Lung (tissue), 12 donors: ENCODE results near the gene ANKS1B. TPM values are rescaled to one million over a fixed set of nuclear protein-coding genes. Genes with fewer than 3 reads are reported as not detected.

Experiments used
- ATAC-seq: fragments of 200-7000 bp; cut with Tn5 transposase; one replicate; pipeline ENCODE4 v1.9.1; 2020; ENCODE audit warnings: moderate number of reproducible peaks; ENCODE audit not compliant: insufficient read depth, low FRiP score
- DNase-seq, 3 donors: peaks; one replicate each; pipeline ENCODE4 v3.0.0-alpha.2; 2013 to 2017
- H3K27ac ChIP-seq, 2 donors: one replicate each; pipeline ENCODE4 v1.5.1; 2013; ENCODE audit warnings: mild to moderate bottlenecking in 2 of 2, moderate library complexity in 2 of 2, control low read depth in 1 of 2, inconsistent platforms in 1 of 2, low read depth in 1 of 2, low read length in 1 of 2
- H3K27me3 ChIP-seq, 3 donors: one replicate each; pipeline ENCODE4 v1.5.1; 2013; ENCODE audit warnings: low read length in 2 of 3; ENCODE audit not compliant: control insufficient read depth in 3 of 3, insufficient read depth in 3 of 3
- H3K36me3 ChIP-seq, 4 donors: one replicate each; pipeline ENCODE4 v1.5.1; 2013; ENCODE audit warnings: low read length in 4 of 4, mild to moderate bottlenecking in 1 of 4, moderate library complexity in 1 of 4; ENCODE audit not compliant: control insufficient read depth in 4 of 4, insufficient read depth in 4 of 4
- H3K4me1 ChIP-seq, 5 donors: one replicate each; pipeline ENCODE4 v1.5.1; 2013; ENCODE audit warnings: low read length in 5 of 5, mild to moderate bottlenecking in 2 of 5, moderate library complexity in 1 of 5; ENCODE audit not compliant: control insufficient read depth in 5 of 5, insufficient read depth in 5 of 5
- H3K4me3 ChIP-seq: one replicate; pipeline ENCODE4 v1.5.1; 2013; ENCODE audit warnings: mild to moderate bottlenecking, control low read depth, moderate library complexity
- H3K9ac ChIP-seq, 2 donors: one replicate each; pipeline ENCODE4 v1.5.1; 2013; ENCODE audit warnings: low read length in 2 of 2, control low read depth in 1 of 2; ENCODE audit not compliant: insufficient read depth in 1 of 2
- H3K9me3 ChIP-seq, 4 donors: one replicate each; pipeline ENCODE4 v1.5.1; 2013; ENCODE audit warnings: low read length in 3 of 4, mild to moderate bottlenecking in 1 of 4, moderate library complexity in 1 of 4; ENCODE audit not compliant: control insufficient read depth in 4 of 4, insufficient read depth in 3 of 4
- WGBS, 2 donors: extraction: QIAGEN DNeasy Blood & Tissue Kit; methylation state at CpG; one replicate each; pipeline ENCODE4 v1.1.7; 2013; 5-methylcytosine and 5-hydroxymethylcytosine counted together
- polyA plus RNA-seq, 2 donors: library from polyadenylated mRNA; stranded (reverse); fragments of 200-250 nt; gene quantifications; one replicate each; pipeline ENCODE4 v1.2.1, GENCODE V29; 2013
- total RNA-seq, 2 donors: library from RNA; depleted of rRNA in 1 of 2; stranded (reverse); fragments of >200 nt in 1 of 2; gene quantifications; one replicate each; pipeline ENCODE4 v1.2.1, GENCODE V29; 2014 to 2021
- TF ChIP-seq, protein P1 (sequence below): IDR thresholded peaks from 2 replicates; pipeline ENCODE4 v1.5.1; 2012; ENCODE audit warnings: mild to moderate bottlenecking; ENCODE audit errors: control extremely low read depth, extremely low read depth
- donor health status: control.
- donor health status: control.
- donor health status: Bipolar disorder and iron deficiency.
- donor health status: healthy.
- donor health status: DM: yes; HTN: yes; CAD: no.

The ANKS1B gene
- total and polyA plus RNA-seq, 4 donors: 0.32 to 10.3 (median 3.7) TPM

DNA sequence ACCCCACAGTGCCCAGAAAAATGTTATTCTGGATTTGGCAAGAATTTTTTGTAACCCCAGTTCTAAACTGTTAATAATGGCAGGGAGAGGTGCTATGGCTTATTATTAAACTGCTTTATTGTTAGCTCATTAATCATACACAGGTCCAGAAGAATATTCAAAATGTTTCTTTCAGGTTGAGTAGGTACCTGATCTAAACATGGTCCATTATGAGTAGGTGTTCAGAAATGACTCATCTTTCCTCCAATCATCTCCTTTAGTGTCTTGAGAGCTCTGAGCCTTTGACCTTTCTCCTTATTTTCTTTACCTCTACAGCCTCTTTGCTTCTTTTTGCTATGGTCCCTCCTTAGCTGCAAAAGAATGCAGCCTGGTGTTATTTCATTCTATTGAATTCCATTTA is 548.2 kb downstream of the ANKS1B start:
- DNase-seq: no peak
- H3K4me1 ChIP-seq: no peaks in the 10 kb centered on the region
- TF ChIP-seq, protein P1, sequence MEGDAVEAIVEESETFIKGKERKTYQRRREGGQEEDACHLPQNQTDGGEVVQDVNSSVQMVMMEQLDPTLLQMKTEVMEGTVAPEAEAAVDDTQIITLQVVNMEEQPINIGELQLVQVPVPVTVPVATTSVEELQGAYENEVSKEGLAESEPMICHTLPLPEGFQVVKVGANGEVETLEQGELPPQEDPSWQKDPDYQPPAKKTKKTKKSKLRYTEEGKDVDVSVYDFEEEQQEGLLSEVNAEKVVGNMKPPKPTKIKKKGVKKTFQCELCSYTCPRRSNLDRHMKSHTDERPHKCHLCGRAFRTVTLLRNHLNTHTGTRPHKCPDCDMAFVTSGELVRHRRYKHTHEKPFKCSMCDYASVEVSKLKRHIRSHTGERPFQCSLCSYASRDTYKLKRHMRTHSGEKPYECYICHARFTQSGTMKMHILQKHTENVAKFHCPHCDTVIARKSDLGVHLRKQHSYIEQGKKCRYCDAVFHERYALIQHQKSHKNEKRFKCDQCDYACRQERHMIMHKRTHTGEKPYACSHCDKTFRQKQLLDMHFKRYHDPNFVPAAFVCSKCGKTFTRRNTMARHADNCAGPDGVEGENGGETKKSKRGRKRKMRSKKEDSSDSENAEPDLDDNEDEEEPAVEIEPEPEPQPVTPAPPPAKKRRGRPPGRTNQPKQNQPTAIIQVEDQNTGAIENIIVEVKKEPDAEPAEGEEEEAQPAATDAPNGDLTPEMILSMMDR: no peak

DNA sequence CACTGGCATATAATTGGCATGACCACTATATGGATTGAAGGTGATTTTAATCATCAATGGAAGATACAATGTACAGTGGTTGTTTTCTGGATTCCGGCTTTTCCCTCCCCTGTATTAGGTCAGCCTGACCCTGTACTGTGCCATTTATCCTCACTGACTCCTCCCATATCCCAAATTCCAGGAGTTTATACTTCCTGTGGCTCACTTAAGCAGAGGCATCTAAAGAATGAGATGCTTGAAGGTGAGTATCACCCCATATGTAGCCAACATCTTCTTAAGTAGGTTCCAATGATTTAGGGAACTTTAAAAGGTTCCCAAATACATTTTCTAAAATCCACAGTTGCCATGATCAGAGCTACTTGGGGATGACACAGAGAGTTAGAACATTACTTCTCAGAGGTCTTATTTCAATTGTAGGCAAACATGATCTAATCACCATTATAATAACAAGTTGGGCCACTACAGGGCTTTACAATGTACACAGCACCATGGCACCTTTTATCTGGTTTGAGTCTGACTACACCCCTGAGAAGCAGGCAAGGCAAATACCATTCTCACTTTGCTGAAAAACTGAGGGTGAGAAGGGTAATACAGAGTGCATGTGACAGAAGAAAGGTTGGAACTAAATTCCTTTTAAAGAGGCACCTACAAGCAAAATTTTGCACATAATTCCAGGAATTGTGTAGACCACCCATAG is 549.5 kb downstream of the ANKS1B start:
- no peaks in the 10 kb centered on the region for H3K36me3 ChIP-seq
- 71 to 75% methylated on average over 1 of the region's 1 CpG for WGBS, 2 donors
- H3K9me3 ChIP-seq: peaks cover 0 to 3% (median 0%) of the 10 kb centered on the region in 4 donors
- H3K9ac ChIP-seq: no peak overlapping the region
- H3K27ac ChIP-seq: no peak overlapping the region
- H3K4me1 ChIP-seq: no peaks in the 10 kb centered on the region
- no peak overlapping the region for H3K4me3 ChIP-seq
- ATAC-seq (no peak), DNase-seq (no peak)
- TF ChIP-seq, protein P1: no peak
- no peaks in the 10 kb centered on the region for H3K27me3 ChIP-seq

More for the DNA sequence above, 548.2 kb downstream of the ANKS1B start:
- no peak for ATAC-seq
- Histone ChIP-seq H3K9ac (no peak overlapping the region), H3K27me3 (no peaks in the 10 kb centered on the region), H3K27ac (no peak overlapping the region), H3K9me3 (peaks cover 0 to 3% (median 0%) of the 10 kb centered on the region in 4 donors), H3K36me3 (no peaks in the 10 kb centered on the region), H3K4me3 (no peak overlapping the region)

DNA sequence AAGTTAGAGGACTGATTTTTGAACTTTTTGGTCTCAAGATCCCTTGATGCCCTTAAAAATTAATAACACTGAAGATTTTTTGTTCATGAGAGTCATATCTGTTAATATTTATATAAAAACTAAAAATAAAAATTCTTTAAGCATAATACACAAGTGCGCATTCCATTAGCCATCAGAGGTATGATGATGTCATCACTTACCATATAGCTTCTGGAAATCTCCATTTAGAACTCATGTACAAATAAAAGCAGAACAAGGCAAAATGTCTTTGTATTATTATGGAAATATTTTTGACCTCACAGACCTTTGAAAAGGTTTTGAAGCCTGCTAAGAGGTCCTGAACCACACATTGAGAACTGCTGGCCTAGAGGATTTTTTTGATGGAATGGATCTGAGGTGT is 551.6 kb downstream of the ANKS1B start:
- 95 to 100% methylated on average over 1 of the region's 1 CpG for WGBS, 2 donors
- no peak overlapping the region for H3K27ac ChIP-seq
- H3K4me1 ChIP-seq: no peaks in the 10 kb centered on the region
- DNase-seq (no peak), ATAC-seq (no peak)
- H3K9ac ChIP-seq: no peak overlapping the region
- H3K36me3 ChIP-seq: no peaks in the 10 kb centered on the region
- no peak overlapping the region for H3K4me3 ChIP-seq
- H3K9me3 ChIP-seq: peaks cover 0 to 3% (median under 1%) of the 10 kb centered on the region in 4 donors
- no peaks in the 10 kb centered on the region for H3K27me3 ChIP-seq
- TF ChIP-seq, protein P1: no peak

DNA sequence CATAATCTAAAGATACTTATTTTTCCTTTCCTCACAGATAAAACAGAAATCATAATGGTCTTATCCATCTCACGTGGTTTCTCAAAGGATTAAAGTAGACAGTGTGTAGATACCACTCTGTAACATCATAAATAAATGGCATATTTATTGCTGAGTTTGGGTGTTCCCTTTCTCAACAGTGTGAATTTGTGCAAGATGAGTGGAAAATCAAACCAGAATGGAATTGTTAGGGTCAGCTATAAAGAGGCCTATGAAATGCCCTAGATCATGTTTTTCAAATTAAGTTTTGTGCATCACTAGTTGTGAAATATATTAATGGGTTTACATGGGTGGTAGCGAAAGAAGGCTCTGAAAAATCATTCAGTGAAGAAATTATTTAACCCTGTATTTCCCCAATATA is 553.5 kb downstream of the ANKS1B start:
- TF ChIP-seq, protein P1: no peak
- Histone ChIP-seq H3K27ac (no peak overlapping the region), H3K4me1 (no peaks in the 10 kb centered on the region)

More for the DNA sequence above, 553.5 kb downstream of the ANKS1B start:
- H3K9ac ChIP-seq: no peak overlapping the region
- no peaks in the 10 kb centered on the region for H3K27me3 ChIP-seq
- no peak for DNase-seq
- peaks cover 0 to 2% (median 0%) of the 10 kb centered on the region in 4 donors for H3K9me3 ChIP-seq
- WGBS, 2 donors: 74 to 79% methylated on average over 2 of the region's 2 CpGs
- H3K36me3 ChIP-seq: no peaks in the 10 kb centered on the region
- H3K4me3 ChIP-seq: no peak overlapping the region
- no peak for ATAC-seq
